Measurements from ENCODE around the gene NDRG2. TPM values are rescaled to one million over a fixed set of nuclear protein-coding genes. Genes with fewer than 3 reads are reported as not detected.

Gene NDRG2
- 315 TPM for total RNA-seq
- long read RNA-seq, transcript NDRG2-211 (16 exons, 2,054 nt) = minor isoform, 28 of 467 reads
- long read RNA-seq, transcript NDRG2-209 (17 exons, 2,079 nt) = minor isoform, 76 of 467 reads
- long read RNA-seq, transcript NDRG2-208 (16 exons, 2,022 nt) = major isoform, 86 of 467 reads
- long read RNA-seq, transcript NDRG2-227 (15 exons, 1,980 nt) = minor isoform, 31 of 467 reads
- long read RNA-seq, partial matches to known transcripts = 75 of 467 reads
- long read RNA-seq, other reads (novel, unspliced or antisense) = 114 of 467 reads

DNA sequence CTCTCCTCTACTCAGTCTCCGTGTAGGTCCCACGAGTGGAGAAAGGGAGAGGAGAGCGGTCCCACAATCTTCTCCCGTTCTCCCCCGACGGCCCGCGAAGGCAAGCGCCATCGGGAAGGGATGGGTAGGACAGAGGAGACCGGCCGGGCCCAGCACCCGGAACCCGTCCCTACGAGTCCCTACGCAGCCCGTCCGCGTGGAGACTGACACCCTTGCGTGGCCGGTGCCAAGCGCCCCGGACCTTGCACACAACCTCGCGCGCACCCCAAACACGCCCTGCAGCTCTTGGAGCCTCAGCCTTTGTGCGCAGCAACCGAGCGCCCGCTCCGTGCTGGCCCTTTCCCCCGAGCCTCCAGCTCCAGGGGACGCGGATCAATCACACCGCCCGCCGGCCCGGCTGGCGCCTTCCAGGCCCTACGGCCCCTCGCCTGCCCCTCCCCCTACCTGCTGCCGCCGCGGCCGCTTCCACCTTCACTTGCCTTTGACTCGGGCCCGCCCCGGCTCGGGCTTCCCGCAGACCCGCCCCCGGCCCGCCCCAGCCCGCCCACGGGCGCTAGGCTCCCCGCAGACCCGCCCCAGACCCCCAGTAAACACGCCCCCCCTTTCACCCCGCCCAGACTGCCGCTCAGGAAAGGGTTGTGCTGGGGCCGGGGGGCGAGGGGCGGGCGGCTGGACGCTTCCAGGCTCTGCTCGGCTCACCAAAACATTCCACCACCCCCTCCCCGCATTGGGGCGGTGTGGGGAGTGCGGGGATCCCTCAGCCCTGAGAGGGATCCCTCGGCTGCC, at the start of gene NDRG2:
TSS of gene NDRG2 (minus strand) at position 477 of the 786 bp plus-strand sequence. CDS start 1,746 bp downstream, outside the sequence.
- peak; percentile 94 for DNase-seq
- intact Hi-C loops (cut with micrococcal nuclease) = no loop called here

DNA sequence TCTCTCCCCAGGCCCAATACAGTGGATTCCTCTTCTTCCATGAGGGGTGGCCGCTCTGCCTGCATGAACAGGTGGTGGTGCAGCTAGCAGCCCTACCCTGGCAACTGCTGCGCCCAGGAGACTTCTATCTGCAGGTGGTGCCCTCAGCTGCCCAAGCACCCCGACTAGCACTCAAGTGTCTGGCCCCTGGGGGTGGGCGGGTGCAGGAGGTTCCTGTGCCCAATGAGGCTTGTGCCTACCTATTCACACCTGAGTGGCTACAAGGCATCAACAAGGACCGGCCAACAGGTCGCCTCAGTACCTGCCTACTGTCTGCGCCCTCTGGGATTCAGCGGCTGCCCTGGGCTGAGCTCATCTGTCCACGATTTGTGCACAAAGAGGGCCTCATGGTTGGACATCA, 49.1 kb upstream of the NDRG2 start:
- no peak for DNase-seq
- intact Hi-C loops (cut with micrococcal nuclease) = loop anchor here (10.0 kb wide), 1 partner anchor 59 kb away; no protein-coding TSS in a partner anchor
- ATAC-seq = no peak

More for the DNA sequence above, at the start of gene NDRG2:
- peak; percentile 88 for ATAC-seq

DNA sequence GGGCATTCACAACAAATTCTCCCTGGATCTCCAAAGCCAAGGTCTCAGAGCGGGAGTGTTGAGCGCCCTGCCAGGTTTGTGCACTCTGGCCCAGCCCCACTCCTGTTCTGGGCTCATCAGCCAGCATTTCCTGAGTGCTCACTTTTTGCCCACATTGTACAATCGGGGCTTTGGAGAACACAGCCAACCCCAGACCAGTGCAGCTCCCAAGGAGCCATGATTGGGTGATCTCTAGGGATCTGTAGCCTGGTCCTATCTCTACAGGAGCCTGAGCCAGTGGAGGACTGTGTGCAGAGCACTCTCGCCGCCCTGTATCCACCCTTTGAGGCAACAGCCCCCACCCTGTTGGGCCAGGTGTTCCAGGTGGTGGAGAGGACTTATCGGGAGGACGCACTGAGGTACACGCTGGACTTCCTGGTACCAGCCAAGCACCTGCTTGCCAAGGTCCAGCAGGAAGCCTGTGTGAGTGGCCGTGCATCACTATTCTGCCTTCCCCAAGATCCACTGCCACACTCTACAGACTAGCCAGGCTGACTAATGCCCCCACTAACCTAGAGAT, 48.0 kb upstream of the NDRG2 start:
- intact Hi-C loops (cut with micrococcal nuclease) = loop anchor here (10.0 kb wide), 1 partner anchor 58 kb away; no protein-coding TSS in a partner anchor
- DNase-seq (no peak), ATAC-seq (no peak)

DNA sequence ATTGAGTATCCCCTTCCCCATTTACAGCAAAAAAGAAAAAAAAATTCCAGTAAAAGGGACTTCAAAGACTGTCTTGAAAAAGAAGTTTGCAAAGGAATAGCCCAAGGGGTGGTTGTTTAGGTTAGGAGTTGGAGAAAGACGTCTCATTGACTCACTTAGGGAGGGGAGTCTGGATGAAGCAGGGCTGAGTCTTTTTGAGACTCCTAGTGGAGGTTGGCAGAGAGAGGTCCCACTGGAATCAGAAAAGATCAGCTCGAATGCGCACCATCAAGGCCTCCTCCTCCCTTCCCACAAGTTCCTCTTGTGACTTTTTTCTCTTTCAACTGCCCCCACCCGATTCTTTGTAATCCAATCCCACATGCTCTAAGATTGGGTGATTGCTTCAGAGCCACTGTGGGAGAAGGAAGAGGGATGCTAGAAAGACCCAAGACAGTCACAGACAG, 47.2 kb upstream of the NDRG2 start:
- intact Hi-C loops (cut with micrococcal nuclease) = loop anchor here (10.0 kb wide), 1 partner anchor 57 kb away; no protein-coding TSS in a partner anchor
- no peak for DNase-seq

DNA sequence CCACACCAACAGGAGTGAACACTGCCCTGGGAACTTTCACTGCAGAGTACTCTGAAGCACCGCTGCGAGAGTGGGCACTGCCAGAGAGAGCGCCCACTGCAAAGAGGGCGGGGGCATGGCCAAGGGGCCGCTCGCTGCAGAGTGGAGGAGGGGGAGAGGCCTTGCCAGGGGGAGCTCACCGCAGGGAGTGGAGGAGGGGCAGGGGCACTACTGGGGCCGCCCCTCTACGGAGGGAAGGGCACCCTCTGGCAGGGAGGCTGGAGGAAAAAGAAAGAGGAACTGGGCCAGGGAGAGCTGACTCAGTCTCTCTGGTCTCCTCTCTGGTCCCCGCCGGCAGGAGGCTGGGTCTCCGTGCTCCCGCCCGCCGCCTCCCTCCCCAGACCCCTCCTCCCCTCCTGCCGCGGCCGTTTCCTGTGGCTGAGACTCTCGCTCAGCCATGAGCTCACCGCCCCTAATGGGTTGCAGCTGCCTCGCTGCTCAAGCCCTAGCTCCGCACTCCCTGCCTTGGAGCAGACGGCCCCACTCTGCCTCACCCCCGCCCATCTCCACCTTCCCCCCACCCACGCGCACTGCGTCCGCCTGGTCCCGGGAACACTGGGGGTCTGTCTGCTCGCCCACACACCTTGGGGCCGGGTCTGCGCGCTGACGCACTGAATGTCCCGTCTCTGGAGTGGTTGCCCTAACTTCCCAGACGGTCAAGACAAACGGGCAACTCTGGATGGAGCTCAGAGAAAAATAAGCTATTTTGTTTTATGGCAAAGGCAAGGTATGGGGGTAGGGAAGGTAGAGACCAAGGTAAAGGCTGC, 46.6 kb upstream of the NDRG2 start:
- DNase-seq (peak; percentile 91), ATAC-seq (peak; percentile 72)
- intact Hi-C loops (cut with micrococcal nuclease) = loop anchor here (10.0 kb wide), 1 partner anchor 57 kb away; no protein-coding TSS in a partner anchor

More for the DNA sequence above, 47.2 kb upstream of the NDRG2 start:
- ATAC-seq = peak; percentile 17

DNA sequence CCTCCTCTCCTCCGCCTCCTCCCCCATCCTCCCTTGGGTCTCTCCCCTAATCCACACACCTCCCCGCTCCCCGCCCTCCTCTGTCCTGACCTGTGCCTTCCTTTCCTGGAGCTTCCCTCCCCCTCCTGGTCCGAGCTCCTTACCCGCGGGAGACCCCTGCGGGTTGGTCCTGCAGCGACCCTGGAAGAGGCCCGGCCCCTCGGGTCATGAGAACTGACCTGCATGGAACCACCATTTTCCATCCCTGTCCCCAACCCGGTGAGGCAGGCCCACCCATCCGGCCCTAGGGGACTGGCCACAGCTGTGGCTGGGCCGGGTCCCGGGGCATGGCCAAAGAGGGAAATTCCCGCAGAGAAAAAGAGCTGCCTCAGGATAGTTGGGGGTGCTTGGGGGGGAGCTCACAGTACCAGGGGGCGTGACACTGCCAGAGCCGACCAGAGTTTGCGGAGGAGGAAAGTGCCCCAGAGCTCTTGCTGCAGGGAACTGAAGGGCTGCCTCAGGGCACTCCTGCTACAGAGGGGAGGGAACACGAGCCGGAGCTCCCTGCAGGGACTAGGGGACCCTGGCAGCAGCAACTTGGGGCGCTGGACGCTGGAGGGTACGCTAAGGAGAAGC, 45.9 kb upstream of the NDRG2 start:
- peak; percentile 34 for ATAC-seq
- intact Hi-C loops (cut with micrococcal nuclease) = loop anchor here (10.0 kb wide), 1 partner anchor 56 kb away; no protein-coding TSS in a partner anchor
- DNase-seq = peak; percentile 77

DNA sequence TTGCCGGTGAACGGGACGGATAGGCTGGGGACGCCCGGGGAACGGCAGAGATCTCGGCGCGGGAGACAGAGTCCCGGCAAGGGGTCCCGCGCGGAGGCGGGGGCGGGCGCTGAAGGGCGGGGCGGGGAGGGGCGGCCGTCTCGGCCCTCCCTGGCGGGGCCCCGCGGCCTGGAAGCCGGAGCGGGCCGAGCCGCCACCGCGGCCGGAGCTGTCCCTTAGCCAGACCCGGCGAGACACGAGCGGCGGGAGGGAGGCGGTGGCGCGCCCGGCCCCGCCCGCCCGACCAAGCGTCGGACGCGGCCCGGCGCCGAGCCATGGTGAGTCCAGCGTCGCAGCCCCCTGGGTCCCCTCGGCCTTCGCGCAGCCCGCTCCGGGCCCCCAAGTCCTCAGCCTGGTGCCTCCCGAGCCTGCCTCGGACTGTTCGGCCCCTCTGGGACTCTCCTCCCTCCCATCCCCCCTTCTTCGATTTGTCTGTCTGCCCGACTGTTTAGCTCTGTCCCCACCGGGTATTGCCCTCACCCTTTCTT, 45.3 kb upstream of the NDRG2 start, which contains the start of gene ARHGEF40:
TSS of gene ARHGEF40 (plus strand) at position 222 of the 527 bp plus-strand sequence. CDS start at position 315, 93 bp downstream.
- DNase-seq = peak; percentile 87
- peak; percentile 77 for ATAC-seq
- intact Hi-C loops (cut with micrococcal nuclease) = loop anchor here (10.0 kb wide), 1 partner anchor 55 kb away; no protein-coding TSS in a partner anchor

DNA sequence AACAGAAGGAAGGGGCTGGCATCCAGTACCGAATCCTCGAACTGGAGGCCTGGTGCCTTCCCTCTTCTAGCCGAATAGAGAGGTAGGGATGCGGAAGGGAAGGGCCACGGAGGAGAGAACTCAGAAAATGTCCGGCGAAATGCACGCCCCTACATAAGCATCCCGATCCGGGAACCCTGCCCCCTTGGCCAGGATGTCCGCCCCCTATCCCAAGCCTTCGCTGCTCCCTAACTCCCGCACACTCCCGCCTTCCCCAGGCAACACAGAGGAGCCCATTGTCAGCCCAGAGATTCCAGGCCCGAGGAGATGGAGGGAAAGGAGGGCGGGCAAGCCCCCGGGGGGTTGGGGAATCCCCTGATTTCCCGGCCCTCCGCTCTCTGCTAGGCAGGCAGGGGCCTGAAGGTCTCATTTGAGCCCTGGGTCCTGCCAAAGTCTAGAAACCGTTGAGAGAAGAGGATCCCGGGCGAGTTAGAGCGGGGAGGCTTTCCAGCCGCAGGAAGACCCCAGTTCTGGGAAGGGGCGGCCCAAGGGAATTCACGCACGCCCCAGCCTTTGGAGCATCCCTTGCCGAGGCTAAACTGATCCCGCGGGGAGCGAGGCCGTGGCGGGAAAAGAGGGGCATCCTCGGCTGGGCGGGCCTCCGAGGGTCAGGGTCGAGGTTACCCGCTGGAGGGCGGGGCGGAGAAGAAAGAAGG, 44.7 kb upstream of the NDRG2 start:
- intact Hi-C loops (cut with micrococcal nuclease) = loop anchor here (5.0 to 10.0 kb wide), 2 partner anchors 33 to 55 kb away; partner anchors contain the start of gene TMEM253
- ATAC-seq (peak; percentile 35), DNase-seq (peak; percentile 66)

DNA sequence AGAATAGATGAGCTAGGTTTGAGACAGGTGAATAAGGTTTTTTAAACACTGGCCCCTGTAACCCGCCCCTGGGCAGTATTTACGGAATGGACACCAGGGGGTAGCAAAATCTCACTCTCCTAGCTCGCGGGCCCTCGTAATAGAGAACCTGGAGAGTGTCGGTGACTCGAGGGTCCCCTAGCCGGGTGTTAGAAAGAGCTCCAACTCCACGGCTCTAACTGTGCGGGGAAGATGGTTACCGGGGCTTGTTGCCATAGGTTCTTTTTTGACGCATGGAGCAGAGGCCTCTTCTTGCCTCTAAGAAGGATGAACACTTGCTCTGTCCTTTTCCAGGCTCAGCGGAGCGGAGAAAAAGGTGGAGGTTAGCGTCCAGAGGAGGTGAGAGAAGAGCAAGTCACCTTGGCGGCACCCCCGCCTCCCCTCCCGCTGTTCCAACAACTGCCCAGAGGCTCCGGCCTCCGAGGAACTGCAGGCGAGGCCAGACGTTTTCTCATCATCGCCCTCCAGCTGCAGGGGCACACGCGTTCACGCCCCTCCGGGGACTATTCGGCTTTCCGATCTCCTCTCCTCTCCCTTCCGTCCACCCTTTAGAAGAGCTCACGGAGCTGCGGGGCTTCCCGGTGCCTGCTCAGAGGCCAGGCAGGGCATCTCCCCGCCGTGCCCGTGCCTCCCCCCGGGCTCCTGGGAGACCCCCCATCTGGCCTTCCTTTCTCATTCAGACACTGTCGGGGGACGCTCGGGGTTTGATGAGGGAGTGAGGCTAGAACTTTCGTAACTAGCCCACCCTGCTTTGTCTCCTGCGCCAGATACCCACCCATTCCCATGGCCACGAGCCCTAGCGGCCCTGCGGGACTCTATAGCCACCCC, 43.9 kb upstream of the NDRG2 start:
- intact Hi-C loops (cut with micrococcal nuclease) = loop anchor here (5.0 kb wide), 1 partner anchor 34 kb away; the partner anchor contains the start of gene TMEM253
- DNase-seq (peak; percentile 61), ATAC-seq (peak; percentile 43)

DNA sequence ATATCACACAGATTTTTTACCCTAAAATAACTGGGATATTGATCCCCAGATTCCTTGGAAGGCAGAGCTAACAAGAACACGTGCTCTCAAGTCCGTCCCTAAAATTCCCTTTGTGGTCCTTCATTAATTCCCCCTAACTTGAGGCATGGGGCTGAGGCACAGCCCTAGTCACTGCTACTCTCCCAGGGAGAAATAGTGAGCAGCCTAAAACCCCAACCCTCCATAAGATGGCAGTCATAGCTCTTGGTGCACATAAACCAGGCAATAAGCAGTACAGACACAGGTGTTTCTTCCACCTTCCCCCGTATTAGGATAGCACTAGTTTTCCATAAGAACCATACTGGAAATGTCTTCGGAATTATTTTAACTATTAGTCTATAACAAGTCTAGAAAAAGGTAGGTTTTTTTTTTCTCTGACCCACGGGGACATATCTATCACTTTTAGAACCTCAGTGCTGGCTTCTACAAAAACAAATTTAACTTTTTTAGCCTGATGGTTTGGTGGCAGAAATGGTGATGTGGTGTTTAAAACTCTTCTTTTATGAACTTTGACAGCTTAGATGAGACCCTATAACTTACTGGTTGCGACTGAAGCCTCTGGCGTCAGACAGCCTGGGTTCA, 42.1 kb upstream of the NDRG2 start:
- DNase-seq (no peak), ATAC-seq (no peak)
- intact Hi-C loops (cut with micrococcal nuclease) = loop anchor here (5.0 kb wide), 1 partner anchor 35 kb away; the partner anchor contains the start of gene TMEM253

DNA sequence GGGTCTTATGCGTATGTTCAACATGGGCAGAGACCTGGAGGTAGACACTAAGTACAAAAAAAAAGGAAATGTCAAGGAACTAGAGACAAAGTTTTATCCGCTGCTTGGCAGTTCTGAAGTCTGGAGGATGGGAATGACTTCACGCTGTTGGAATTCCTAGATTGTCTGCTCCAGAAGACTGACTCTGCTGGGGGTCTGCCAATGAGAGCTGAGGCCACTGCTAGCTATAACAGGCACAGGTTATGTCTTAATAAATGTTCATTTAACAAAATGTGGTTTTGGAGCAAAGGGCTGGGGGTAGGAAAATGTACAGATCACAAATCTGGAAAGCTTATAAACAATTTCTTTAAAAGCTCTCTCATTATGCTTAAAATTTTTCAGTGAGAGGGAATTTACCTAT, 38.6 kb upstream of the NDRG2 start:
- intact Hi-C loops (cut with micrococcal nuclease) = no loop called here
- no peak for DNase-seq
- peak; percentile 67 for ATAC-seq

DNA sequence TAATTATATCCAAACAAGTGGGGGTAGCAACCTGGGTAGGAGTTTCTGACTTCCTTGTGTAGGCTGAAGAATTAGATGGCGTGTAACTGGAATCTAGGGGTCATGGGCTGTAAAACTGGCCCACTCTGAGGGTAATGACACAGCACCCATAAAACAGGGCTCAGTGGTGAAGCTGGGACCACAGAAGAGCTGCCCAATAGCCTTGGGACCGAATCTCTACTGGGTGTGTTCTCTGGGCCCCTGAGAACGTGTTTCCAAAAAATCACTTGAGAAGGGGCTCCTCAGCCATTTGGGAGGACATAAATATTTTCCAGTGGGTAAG, 36.4 kb upstream of the NDRG2 start:
- no peak for ATAC-seq
- DNase-seq = no peak
- intact Hi-C loops (cut with micrococcal nuclease) = no loop called here

DNA sequence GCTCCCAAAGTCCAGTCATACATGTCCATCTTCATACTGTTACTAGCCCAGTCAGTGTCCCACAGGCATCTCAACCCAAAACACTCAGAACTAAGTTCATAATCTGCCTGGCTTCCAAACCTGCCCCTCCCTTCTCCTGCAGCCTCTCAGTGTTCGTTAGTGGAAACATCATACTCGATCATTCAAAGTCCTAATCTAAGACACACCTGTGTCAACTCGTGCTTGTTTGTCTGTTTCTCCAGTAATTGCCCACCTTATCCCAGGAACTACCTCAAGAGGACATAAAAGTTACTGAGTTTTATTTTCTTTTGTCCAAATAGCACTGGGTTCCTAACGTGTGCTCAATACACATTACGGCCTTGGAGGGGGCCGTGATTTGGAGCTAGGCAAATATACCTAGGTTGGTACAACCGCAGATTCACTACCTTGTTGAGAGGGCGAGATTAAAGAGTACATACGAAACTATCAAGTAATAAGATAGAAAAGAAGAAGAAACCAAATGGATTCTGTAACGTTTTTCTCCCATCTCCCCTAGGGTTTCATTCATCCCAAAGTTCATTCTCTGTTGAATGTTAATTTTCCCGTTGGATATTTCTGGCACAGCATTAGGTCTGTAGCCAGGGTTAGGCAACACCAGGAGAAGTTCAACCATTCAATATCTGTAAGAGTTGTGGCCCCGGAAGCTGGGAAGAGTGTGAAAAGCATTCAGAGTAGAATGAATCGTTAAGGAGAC, 35.9 kb upstream of the NDRG2 start:
- intact Hi-C loops (cut with micrococcal nuclease) = no loop called here
- ATAC-seq = no peak
- no peak for DNase-seq

DNA sequence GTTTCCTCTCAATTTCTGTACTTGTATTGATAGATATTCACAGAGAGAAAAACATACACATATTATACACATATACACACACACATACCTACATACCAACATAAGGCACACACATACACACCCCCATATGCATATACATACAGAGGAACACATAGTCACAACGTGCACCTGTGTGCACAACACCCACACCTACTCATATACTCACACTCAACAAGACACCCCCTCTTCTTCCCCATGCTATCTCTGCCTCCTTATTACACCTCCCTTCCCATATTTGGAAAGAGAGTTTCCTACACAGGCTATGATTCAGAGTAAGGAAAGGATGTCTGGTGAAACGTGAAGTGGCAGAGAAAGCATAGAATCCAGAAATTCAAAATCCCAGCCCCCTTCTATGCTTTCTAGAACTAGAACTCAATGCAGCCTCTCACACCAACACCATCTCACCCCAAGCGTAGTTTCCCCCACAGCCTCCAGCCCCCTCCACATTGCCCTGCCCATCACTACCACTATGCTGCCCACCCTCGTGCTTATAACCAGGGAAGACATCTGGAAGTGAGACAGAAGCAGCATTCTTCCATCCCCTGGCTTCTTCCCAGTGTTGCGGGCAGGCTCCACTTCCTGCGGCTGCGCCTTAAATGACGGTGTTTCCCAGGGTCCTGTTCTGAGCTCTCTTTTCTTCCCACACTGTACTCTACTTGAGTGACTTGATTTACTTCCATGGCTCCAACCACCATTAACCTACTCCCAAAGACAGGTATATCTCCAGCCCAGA, 35.2 kb upstream of the NDRG2 start:
- DNase-seq (no peak), ATAC-seq (no peak)
- intact Hi-C loops (cut with micrococcal nuclease) = no loop called here

DNA sequence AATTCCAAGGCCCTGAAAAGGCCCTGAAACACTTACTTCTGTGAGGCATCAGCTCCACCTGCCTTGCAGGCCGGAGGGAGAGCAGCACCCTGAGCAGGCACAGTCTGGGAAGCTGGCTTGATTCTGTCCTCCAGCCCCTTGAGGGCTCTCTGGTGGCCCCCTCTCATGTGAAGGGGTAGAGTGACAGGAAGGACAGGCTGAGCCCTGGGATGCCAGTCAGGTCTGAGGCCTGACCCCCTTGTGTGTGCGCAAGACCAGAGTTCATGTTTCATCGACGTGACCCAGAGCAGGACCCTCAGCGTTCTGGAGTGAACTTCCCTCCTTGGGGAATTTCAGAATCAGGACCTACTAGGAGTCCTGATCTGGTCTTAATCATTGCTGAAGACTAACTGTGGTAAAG, 34.0 kb upstream of the NDRG2 start:
- intact Hi-C loops (cut with micrococcal nuclease) = no loop called here
- no peak for DNase-seq
- no peak for ATAC-seq
